NCI-H146 treated with DMSO at 0.1 percent for 48 hours (cell line): ENCODE results near the gene COL5A3.
"Not testable (repeated sequence)": the region's sequence is repeated elsewhere in the genome, so short reads cannot be mapped to it uniquely, and the experiment has no call there.

Source experiments
- DNase-seq: peaks from one replicate; lab custom pipeline; 2025; ENCODE audit not compliant: unreplicated experiment; lab: John Stamatoyannopoulos, UW

The COL5A3 gene

GRCh38 chr19:9939301-9939913 lies 70.9 kb downstream of the COL5A3 start:
- no peak for DNase-seq

GRCh38 chr19:9937001-9937411 lies 73.3 kb downstream of the COL5A3 start:
- no peak for DNase-seq

GRCh38 chr19:9936326-9937000 lies 73.8 kb downstream of the COL5A3 start, which contains the start of gene OLFM2:
Gene OLFM2 (minus strand): TSS chr19:9936515. CDS start chr19:9936366, 149 bp downstream.
- DNase-seq = no peak

GRCh38 chr19:9935506-9936325 lies 74.6 kb downstream of the COL5A3 start:
- DNase-seq = no peak

GRCh38 chr19:9934132-9934950 lies 76.0 kb downstream of the COL5A3 start:
- no peak for DNase-seq

- no peak for DNase-seq
These were observed 77.5 kb downstream of the COL5A3 start for GRCh38 chr19:9932835-9933234.

GRCh38 chr19:9931629-9932028 lies 78.7 kb downstream of the COL5A3 start:
- no peak for DNase-seq

GRCh38 chr19:9923440-9923839 lies 86.9 kb downstream of the COL5A3 start:
- DNase-seq = no peak

GRCh38 chr19:9922782-9923379 lies 87.4 kb downstream of the COL5A3 start:
- not testable (repeated sequence) for DNase-seq

- DNase-seq = no peak
These were observed 93.0 kb downstream of the COL5A3 start for GRCh38 chr19:9917321-9917720.

GRCh38 chr19:9916719-9917118 lies 93.6 kb downstream of the COL5A3 start:
- DNase-seq = no peak

- DNase-seq = no peak
These were observed 95.7 kb downstream of the COL5A3 start for GRCh38 chr19:9914315-9915207.

GRCh38 chr19:9914001-9914314 lies 96.3 kb downstream of the COL5A3 start:
- DNase-seq = no peak

GRCh38 chr19:9913237-9914000 lies 96.9 kb downstream of the COL5A3 start:
- DNase-seq = no peak

GRCh38 chr19:9912551-9913236 lies 97.6 kb downstream of the COL5A3 start:
- DNase-seq = no peak

GRCh38 chr19:9911524-9912185 lies 98.6 kb downstream of the COL5A3 start:
- no peak for DNase-seq

GRCh38 chr19:9910625-9911024 lies 99.7 kb downstream of the COL5A3 start:
- DNase-seq = no peak
